Mesendoderm (in vitro differentiated cells): ENCODE data around the gene SYCP3.
"Not testable (repeated sequence)": the region's sequence is repeated elsewhere in the genome, so short reads cannot be mapped to it uniquely, and the experiment has no call there.

Experiments used
- DNase-seq: peaks from one replicate; pipeline ENCODE4 v3.0.0; 2013
- H2AK5ac ChIP-seq: 2 replicates; pipeline ENCODE4 v1.6.1; 2013; ENCODE audit warnings: low read length, inconsistent platforms
- H2BK120ac ChIP-seq: 2 replicates; pipeline ENCODE4 v1.6.1; 2013; ENCODE audit warnings: low read depth, mild to moderate bottlenecking, low read length, moderate library complexity, mixed read lengths
- H2BK15ac ChIP-seq: replicated peaks from 2 replicates; pipeline ENCODE4 v1.6.1; 2013; ENCODE audit warnings: low read depth, mild to moderate bottlenecking, moderate library complexity
- H2BK5ac ChIP-seq: 2 replicates; pipeline ENCODE4 v1.6.1; 2013; ENCODE audit warnings: low read length, inconsistent platforms
- H3K18ac ChIP-seq: 2 replicates; pipeline ENCODE4 v1.6.1; 2013; ENCODE audit warnings: mild to moderate bottlenecking, low read length, mixed read lengths
- H3K23ac ChIP-seq: one replicate; pipeline ENCODE4 v1.6.1; 2013; ENCODE audit warnings: low read length
- H3K27ac ChIP-seq: 2 replicates; pipeline ENCODE4 v1.5.1; 2013; ENCODE audit warnings: low read depth, mild to moderate bottlenecking, inconsistent platforms, low read length, moderate library complexity
- H3K27me3 ChIP-seq: 2 replicates; pipeline ENCODE4 v1.6.1; 2013; ENCODE audit warnings: low read length, control low read depth, mild to moderate bottlenecking, inconsistent platforms; ENCODE audit not compliant: insufficient read depth, poor library complexity
- H3K36me3 ChIP-seq: 2 replicates; pipeline ENCODE4 v1.6.1; 2013; ENCODE audit warnings: low read length, inconsistent platforms; ENCODE audit not compliant: control insufficient read depth, insufficient read depth
- H3K4ac ChIP-seq: one replicate; pipeline ENCODE4 v1.6.1; 2013; ENCODE audit warnings: low read depth, mild to moderate bottlenecking, low read length, moderate library complexity
- H3K4me1 ChIP-seq: 2 replicates; pipeline ENCODE4 v1.6.1; 2013; ENCODE audit warnings: low read depth, low read length, inconsistent platforms; ENCODE audit not compliant: control insufficient read depth
- H3K4me2 ChIP-seq: 2 replicates; pipeline ENCODE4 v1.6.1; 2013; ENCODE audit warnings: low read length
- H3K4me3 ChIP-seq: 2 replicates; pipeline ENCODE4 v1.5.1; 2013; ENCODE audit warnings: mild to moderate bottlenecking, low read length
- H3K56ac ChIP-seq: one replicate; pipeline ENCODE4 v1.6.1; 2013; ENCODE audit warnings: low read length
- H3K79me1 ChIP-seq: 2 replicates; pipeline ENCODE4 v1.6.1; 2013; ENCODE audit warnings: low read length, inconsistent platforms
- H3K79me2 ChIP-seq: 2 replicates; pipeline ENCODE4 v1.6.1; 2013; ENCODE audit warnings: mild to moderate bottlenecking, low read length; ENCODE audit not compliant: control insufficient read depth, insufficient read depth
- H3K9ac ChIP-seq: 2 replicates; pipeline ENCODE4 v1.6.1; 2013; ENCODE audit warnings: low read length, inconsistent platforms
- H4K5ac ChIP-seq: one replicate; pipeline ENCODE4 v1.6.1; 2013; ENCODE audit warnings: low read length
- H4K8ac ChIP-seq: one replicate; pipeline ENCODE4 v1.6.1; 2013; ENCODE audit warnings: low read depth, mild to moderate bottlenecking, control low read depth, low read length, moderate library complexity
- WGBS: extraction: QIAGEN DNeasy Blood & Tissue Kit; methylation state at CpG from one replicate; pipeline ENCODE4 v1.1.7; 2013; ENCODE audit warnings: low lambda C conversion rate, missing lambda C conversion rate; ENCODE audit not compliant: insufficient coverage; ENCODE audit errors: extremely low coverage; 5-methylcytosine and 5-hydroxymethylcytosine counted together

SYCP3 gene

DNA sequence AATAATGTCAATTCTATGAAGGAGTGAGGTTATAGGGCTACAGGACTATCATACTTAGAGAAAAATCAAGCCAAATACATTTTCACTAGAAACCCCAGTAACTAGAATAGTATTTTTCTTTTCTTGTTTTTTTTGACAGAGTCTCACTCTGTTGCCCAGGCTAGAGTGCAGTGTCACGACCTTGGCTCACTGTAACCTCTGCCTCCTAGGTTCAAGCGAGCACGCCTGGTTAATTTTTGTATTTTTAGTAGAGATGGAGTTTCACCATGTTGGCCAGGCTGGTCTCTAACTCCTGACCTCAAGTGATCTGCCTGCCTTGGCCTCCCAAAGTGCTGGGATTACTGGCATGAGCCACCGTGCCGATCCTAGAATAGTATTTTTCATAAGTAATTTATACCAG lies 4.8 kb downstream of the SYCP3 start:
- not testable (repeated sequence) for H3K79me1 ChIP-seq, H2BK5ac ChIP-seq, H3K9ac ChIP-seq, H3K79me2 ChIP-seq, DNase-seq, H3K4me3 ChIP-seq, H4K5ac ChIP-seq, H2BK15ac ChIP-seq, H3K27me3 ChIP-seq, H2AK5ac ChIP-seq, H4K8ac ChIP-seq, H3K4ac ChIP-seq, H3K4me2 ChIP-seq, H3K27ac ChIP-seq, H2BK120ac ChIP-seq, H3K4me1 ChIP-seq, H3K18ac ChIP-seq, H3K56ac ChIP-seq, H3K23ac ChIP-seq, H3K36me3 ChIP-seq
- no CpG with 5 or more reads among the region's 5 CpGs for WGBS

DNA sequence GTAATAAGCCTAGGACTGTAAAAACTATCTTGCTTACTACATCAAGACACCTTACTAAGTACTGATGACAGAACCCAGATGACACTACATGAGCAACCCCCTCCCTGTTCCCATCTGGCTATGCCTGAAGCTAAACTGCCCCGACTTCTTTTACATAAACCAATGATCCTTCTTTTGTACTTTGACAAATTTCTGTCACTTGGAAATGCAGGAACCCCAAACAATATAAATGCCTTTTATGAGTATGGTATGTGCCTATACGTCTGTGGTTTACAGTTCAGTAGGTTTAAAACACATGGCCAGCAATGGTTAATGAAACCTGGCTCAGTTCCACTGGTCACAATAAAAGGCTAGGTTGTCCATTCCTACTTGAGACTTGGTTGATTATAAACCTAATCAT lies 6.1 kb downstream of the SYCP3 start:
- H3K18ac ChIP-seq, result no peak overlapping the region
- H3K4me3 ChIP-seq, result no peak overlapping the region
- no peak overlapping the region for H3K4me2 ChIP-seq
- no peaks in the 10 kb centered on the region for H3K79me1 ChIP-seq
- H3K79me2 ChIP-seq, result no peaks in the 10 kb centered on the region
- no peak overlapping the region for H2BK15ac ChIP-seq
- H2BK120ac ChIP-seq, result no peak overlapping the region
- H3K4me1 ChIP-seq, result no peaks in the 10 kb centered on the region
- H3K4ac ChIP-seq, result no peak overlapping the region
- no peaks in the 10 kb centered on the region for H3K36me3 ChIP-seq
- H4K5ac ChIP-seq, result no peak overlapping the region
- no peak overlapping the region for H4K8ac ChIP-seq
- H3K27ac ChIP-seq, result no peak overlapping the region
- no peaks in the 10 kb centered on the region for H3K27me3 ChIP-seq
- no peak for DNase-seq
- H3K23ac ChIP-seq, result no peak overlapping the region
- no peak overlapping the region for H2AK5ac ChIP-seq
- no peak overlapping the region for H3K56ac ChIP-seq
- no CpG with 5 or more reads among the region's 2 CpGs for WGBS
- no peak overlapping the region for H3K9ac ChIP-seq
- no peak overlapping the region for H2BK5ac ChIP-seq

DNA sequence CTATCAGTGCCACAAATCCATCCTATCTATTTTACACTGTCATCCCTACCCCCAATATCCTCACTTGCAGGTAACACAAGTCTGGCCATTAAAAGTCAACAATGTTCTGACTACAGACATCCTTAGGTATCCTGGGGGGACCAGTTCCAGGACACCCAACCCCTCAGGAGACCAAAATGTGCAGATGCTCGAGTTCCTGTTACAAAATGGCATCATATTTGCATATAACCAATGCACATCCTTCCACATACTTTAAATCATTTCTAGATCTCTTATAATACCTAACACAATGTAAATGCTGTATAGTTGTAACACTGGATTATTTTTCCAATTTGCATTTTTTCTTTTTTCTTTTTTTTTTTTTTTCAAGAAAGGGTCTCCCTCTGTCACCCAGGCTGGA lies 6.9 kb downstream of the SYCP3 start:
- Histone ChIP-seq H3K56ac (no peak overlapping the region), H3K9ac (no peak overlapping the region), H2BK5ac (no peak overlapping the region), H3K18ac (no peak overlapping the region), H3K4me1 (no peaks in the 10 kb centered on the region), H3K23ac (no peak overlapping the region), H2AK5ac (no peak overlapping the region), H3K4me2 (no peak overlapping the region), H3K4ac (no peak overlapping the region), H4K5ac (no peak overlapping the region), H3K27ac (no peak overlapping the region), H3K79me2 (no peaks in the 10 kb centered on the region), H2BK15ac (no peak overlapping the region), H3K27me3 (no peaks in the 10 kb centered on the region), H3K79me1 (no peaks in the 10 kb centered on the region), H3K4me3 (no peak overlapping the region), H4K8ac (no peak overlapping the region), H3K36me3 (no peaks in the 10 kb centered on the region), H2BK120ac (no peak overlapping the region)
- WGBS, result no CpG with 5 or more reads among the region's 1 CpG
- DNase-seq, result no peak

DNA sequence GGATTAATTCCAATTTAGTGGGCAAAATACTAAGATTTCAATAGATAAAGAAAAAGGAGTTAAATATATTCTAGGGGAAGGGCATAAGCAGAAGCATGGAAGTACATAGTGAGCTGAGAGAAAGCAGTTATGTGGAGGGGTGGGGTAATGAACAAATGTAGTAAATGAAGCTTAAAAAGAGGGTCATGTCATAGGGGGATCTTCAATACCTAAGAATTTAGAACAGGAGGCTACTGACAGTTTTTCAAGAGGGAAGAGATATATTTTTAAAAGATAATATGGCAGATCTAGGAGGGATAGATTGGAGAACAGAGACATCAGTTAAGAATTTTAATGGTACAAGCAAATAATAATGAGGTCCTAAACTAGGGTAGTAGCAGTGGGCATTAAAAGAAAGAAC lies 9.4 kb downstream of the SYCP3 start:
- H3K27me3 ChIP-seq, result no peaks in the 10 kb centered on the region
- no peaks in the 10 kb centered on the region for H3K79me1 ChIP-seq
- H3K18ac ChIP-seq, result no peak overlapping the region
- no peak overlapping the region for H4K5ac ChIP-seq
- H3K79me2 ChIP-seq, result no peaks in the 10 kb centered on the region
- H3K23ac ChIP-seq, result no peak overlapping the region
- no peaks in the 10 kb centered on the region for H3K4me1 ChIP-seq
- no peak overlapping the region for H3K4me3 ChIP-seq
- H3K27ac ChIP-seq, result no peak overlapping the region
- no peaks in the 10 kb centered on the region for H3K36me3 ChIP-seq
- H2AK5ac ChIP-seq, result no peak overlapping the region
- H4K8ac ChIP-seq, result no peak overlapping the region
- no peak overlapping the region for H2BK15ac ChIP-seq
- H2BK120ac ChIP-seq, result no peak overlapping the region
- H3K4ac ChIP-seq, result no peak overlapping the region
- no peak overlapping the region for H3K9ac ChIP-seq
- H3K4me2 ChIP-seq, result no peak overlapping the region
- no peak overlapping the region for H3K56ac ChIP-seq
- no peak for DNase-seq
- no peak overlapping the region for H2BK5ac ChIP-seq

DNA sequence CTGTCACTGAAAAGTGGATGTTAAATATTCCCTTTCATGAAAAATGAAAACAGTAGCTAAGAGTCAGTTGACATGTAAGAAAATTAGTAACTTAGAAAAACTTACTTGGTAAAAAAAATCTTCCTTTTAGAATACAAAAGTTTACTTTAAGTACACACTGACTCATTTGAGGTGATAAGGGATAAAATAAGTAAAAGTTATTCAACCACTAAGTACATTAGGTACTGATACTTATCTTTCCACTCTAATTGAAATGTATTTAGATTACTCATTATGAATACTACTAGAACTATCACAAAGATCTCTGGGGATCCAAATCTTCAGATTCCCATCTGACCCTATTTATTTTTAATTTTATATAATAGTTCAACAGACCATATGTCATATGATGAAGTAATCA lies 12.2 kb downstream of the SYCP3 start:
- no peaks in the 10 kb centered on the region for H3K4me1 ChIP-seq
- no peak for DNase-seq
- H3K23ac ChIP-seq, result no peak overlapping the region
- no peak overlapping the region for H3K4me3 ChIP-seq
- no peak overlapping the region for H3K4ac ChIP-seq
- H3K27ac ChIP-seq, result no peak overlapping the region
- no peaks in the 10 kb centered on the region for H3K79me2 ChIP-seq
- H3K36me3 ChIP-seq, result no peaks in the 10 kb centered on the region
- H4K5ac ChIP-seq, result no peak overlapping the region
- H4K8ac ChIP-seq, result no peak overlapping the region
- H3K4me2 ChIP-seq, result no peak overlapping the region
- no peaks in the 10 kb centered on the region for H3K27me3 ChIP-seq
- H3K18ac ChIP-seq, result no peak overlapping the region
- no peak overlapping the region for H3K9ac ChIP-seq
- no peaks in the 10 kb centered on the region for H3K79me1 ChIP-seq
- H2AK5ac ChIP-seq, result no peak overlapping the region
- H2BK120ac ChIP-seq, result no peak overlapping the region
- no peak overlapping the region for H2BK15ac ChIP-seq
- no peak overlapping the region for H3K56ac ChIP-seq
- H2BK5ac ChIP-seq, result no peak overlapping the region

DNA sequence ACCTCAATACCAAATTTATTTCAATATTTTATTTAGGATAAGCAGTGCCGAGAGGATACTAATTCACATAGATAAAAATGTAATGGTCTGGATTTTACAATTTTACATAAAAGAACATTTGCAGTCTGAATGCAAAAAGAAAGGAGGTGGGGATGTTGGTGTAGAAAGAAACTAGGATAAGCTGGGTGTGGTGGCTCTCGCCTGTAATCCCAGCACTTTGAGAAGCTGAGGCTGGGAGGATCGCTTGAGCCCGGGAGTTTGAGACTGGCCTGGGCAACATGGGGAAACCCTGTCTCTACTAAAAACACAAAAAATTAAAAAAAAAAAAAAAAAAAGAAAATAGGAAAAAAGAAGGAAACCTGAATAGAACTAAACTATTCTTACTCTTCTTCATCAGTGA lies 16.9 kb downstream of the SYCP3 start:
- Histone ChIP-seq H3K23ac (no peak overlapping the region), H3K4me2 (no peak overlapping the region), H2BK120ac (no peak overlapping the region), H3K79me2 (no peaks in the 10 kb centered on the region), H3K27ac (no peak overlapping the region), H3K4me1 (no peaks in the 10 kb centered on the region), H2BK15ac (no peak overlapping the region), H3K56ac (no peak overlapping the region), H3K4ac (no peak overlapping the region), H3K36me3 (no peaks in the 10 kb centered on the region), H3K4me3 (no peak overlapping the region), H3K9ac (no peak overlapping the region), H2AK5ac (no peak overlapping the region), H3K27me3 (no peaks in the 10 kb centered on the region), H3K79me1 (no peaks in the 10 kb centered on the region), H4K5ac (no peak overlapping the region), H4K8ac (no peak overlapping the region), H3K18ac (no peak overlapping the region), H2BK5ac (no peak overlapping the region)
- DNase-seq, result no peak
- no CpG with 5 or more reads among the region's 4 CpGs for WGBS
